Glutamatergic neuron (in vitro differentiated cells): ENCODE measurements around the gene SDHAF2. TPM values are rescaled to one million over a fixed set of nuclear protein-coding genes. Genes with fewer than 3 reads are reported as not detected.
"Not testable (repeated sequence)": the region's sequence is repeated elsewhere in the genome, so short reads cannot be mapped to it uniquely, and the experiment has no call there.

ENCODE experiments used
- DNase-seq: peaks from one replicate; pipeline ENCODE4 v3.0.0; 2022
- H3K27ac Mint-ChIP-seq: one replicate; pipeline ENCODE4 v1.8.0; 2020; ENCODE audit warnings: mild to moderate bottlenecking, mixed read lengths, inconsistent platforms; ENCODE audit not compliant: unreplicated experiment
- H3K27me3 Mint-ChIP-seq: one replicate; pipeline ENCODE4 v1.8.0; 2020; ENCODE audit warnings: mild to moderate bottlenecking, moderate library complexity, mixed read lengths, inconsistent platforms; ENCODE audit not compliant: unreplicated experiment
- H3K36me3 Mint-ChIP-seq: one replicate; pipeline ENCODE4 v1.8.0; 2020; ENCODE audit warnings: mild to moderate bottlenecking, mixed read lengths, inconsistent platforms; ENCODE audit not compliant: unreplicated experiment
- H3K4me1 Mint-ChIP-seq: one replicate; pipeline ENCODE4 v1.8.0; 2020; ENCODE audit warnings: mild to moderate bottlenecking, low read depth, mixed read lengths, inconsistent platforms; ENCODE audit not compliant: unreplicated experiment
- H3K4me3 Mint-ChIP-seq: one replicate; pipeline ENCODE4 v1.8.0; 2020; ENCODE audit warnings: mild to moderate bottlenecking, mixed read lengths, inconsistent platforms; ENCODE audit not compliant: unreplicated experiment
- H3K9me3 Mint-ChIP-seq: one replicate; pipeline ENCODE4 v1.8.0; 2020; ENCODE audit warnings: mild to moderate bottlenecking, moderate library complexity, mixed read lengths, inconsistent platforms; ENCODE audit not compliant: unreplicated experiment
- CTCF ChIP-seq: fragments of 200-600 bp; sonication (generic); IDR thresholded peaks from one replicate; pipeline ENCODE4 v1.5.0; 2021; ENCODE audit not compliant: partially characterized antibody, unreplicated experiment
- total RNA-seq: library from RNA; stranded (reverse); fragmentation: NEBNext Ultra II Directional; extraction: Animal tissue kit (Norgen Biotek cat#: 25700); gene quantifications from one replicate; pipeline ENCODE4 v1.2.1, GENCODE V29; 2021; ENCODE audit not compliant: unreplicated experiment

The SDHAF2 gene
- total RNA-seq, 1 donor from 2014 or later, result 43.2 TPM

- H3K4me3 Mint-ChIP-seq, result no peak overlapping the region
- no peak overlapping the region for H3K27ac Mint-ChIP-seq
- H3K36me3 Mint-ChIP-seq, result no peaks in the 10 kb centered on the region
- H3K9me3 Mint-ChIP-seq, result no peaks in the 10 kb centered on the region
- DNase-seq, result no peak
- no peaks in the 10 kb centered on the region for H3K4me1 Mint-ChIP-seq
- peaks cover 2% of the 10 kb centered on the region for H3K27me3 Mint-ChIP-seq
- TF ChIP-seq CTCF, result no peak
Measured at GRCh38 chr11:61422226-61422625, 7.7 kb upstream of the SDHAF2 start.

GRCh38 chr11:61425367-61426131, 4.4 kb upstream of the SDHAF2 start:
- H3K27ac Mint-ChIP-seq, result no peak overlapping the region
- H3K9me3 Mint-ChIP-seq, result peaks cover 10% of the 10 kb centered on the region
- no peaks in the 10 kb centered on the region for H3K36me3 Mint-ChIP-seq
- peaks cover 4% of the 10 kb centered on the region for H3K4me1 Mint-ChIP-seq
- no peak for TF ChIP-seq CTCF
- no peak overlapping the region for H3K4me3 Mint-ChIP-seq
- peaks cover 4% of the 10 kb centered on the region for H3K27me3 Mint-ChIP-seq
- no peak for DNase-seq

- H3K27ac Mint-ChIP-seq, result peak overlapping the region; percentile 84
Measured at GRCh38 chr11:61429346-61429690, 606 bp upstream of the SDHAF2 start.

GRCh38 chr11:61430839-61431238, 915 bp downstream of the SDHAF2 start:
- not testable (repeated sequence) for DNase-seq, H3K27me3 Mint-ChIP-seq, H3K36me3 Mint-ChIP-seq
- Mint-ChIP-seq H3K27ac (peak overlapping the region; percentile 99), H3K4me3 (peak overlapping the region; percentile 99), H3K4me1 (peaks cover 14% of the 10 kb centered on the region), H3K9me3 (peaks cover 17% of the 10 kb centered on the region)

More at GRCh38 chr11:61429346-61429690, 606 bp upstream of the SDHAF2 start:
- Mint-ChIP-seq H3K9me3 (peaks cover 15% of the 10 kb centered on the region), H3K27me3 (peaks cover 6% of the 10 kb centered on the region), H3K36me3 (no peaks in the 10 kb centered on the region), H3K4me1 (peaks cover 7% of the 10 kb centered on the region), H3K4me3 (peak overlapping the region; percentile 93)
- peak; percentile 93 for DNase-seq
- TF ChIP-seq CTCF, result peak; percentile 63

- Mint-ChIP-seq H3K9me3 (peaks cover 5% of the 10 kb centered on the region), H3K27me3 (no peaks in the 10 kb centered on the region), H3K4me3 (no peak overlapping the region), H3K4me1 (peaks cover 12% of the 10 kb centered on the region), H3K36me3 (no peaks in the 10 kb centered on the region), H3K27ac (no peak overlapping the region)
- TF ChIP-seq CTCF, result no peak
- no peak for DNase-seq
Measured at GRCh38 chr11:61437496-61437895, 7.6 kb downstream of the SDHAF2 start.
